ENCODE measurements around the gene FOXO3. TPM values are rescaled to one million over a fixed set of nuclear protein-coding genes. Genes with fewer than 3 reads are reported as not detected.

Gene FOXO3
- total RNA-seq, 1 experiment from 2014 or later: 43.8 TPM

DNA sequence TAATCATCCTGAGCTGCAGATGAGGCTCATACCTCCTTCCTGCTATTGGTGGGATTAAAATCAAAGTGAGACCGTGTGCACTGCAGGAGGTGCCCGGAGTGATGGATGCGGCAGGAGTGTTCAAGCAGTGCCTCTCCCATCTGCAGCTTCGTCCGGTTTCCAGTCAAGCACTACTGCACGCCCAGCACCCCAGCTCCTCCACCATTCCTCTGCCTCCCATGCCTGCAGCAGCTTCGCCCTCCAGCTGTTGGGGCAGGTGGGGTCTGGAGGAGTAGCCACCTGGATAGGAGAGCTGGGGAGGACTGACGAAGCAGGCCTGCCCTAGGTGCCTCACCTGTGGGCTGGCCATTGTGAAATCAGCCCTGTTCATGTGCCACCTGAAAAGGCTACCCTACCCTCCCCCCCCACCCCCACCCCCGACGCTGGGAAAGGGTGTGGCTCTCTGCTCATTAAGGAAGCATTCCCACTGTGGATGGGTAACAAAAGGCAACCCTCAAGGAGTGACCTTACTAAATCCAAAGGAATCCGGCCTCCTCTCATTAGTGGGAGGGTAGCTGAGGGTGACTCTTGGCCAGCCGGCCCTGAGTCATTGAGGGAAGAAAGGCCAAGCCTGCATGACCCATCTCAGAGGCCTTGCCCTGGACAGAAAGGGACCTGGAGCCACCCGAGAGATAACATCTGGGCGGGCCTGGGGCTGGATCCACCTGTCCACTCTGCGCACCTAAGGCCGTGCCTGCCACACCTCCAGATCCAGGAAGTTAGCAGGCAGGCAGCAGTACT, 171.6 kb downstream of the FOXO3 start:
- CTCF ChIA-PET: no interaction called here
- Histone ChIP-seq H3K9me3 (ENCODE audit: control insufficient read depth, insufficient read depth, low read depth, low read length) (no peaks in the 10 kb centered on the region), H3K36me3 (ENCODE audit: control insufficient read depth, insufficient read depth, low read length) (no peaks in the 10 kb centered on the region), H3K27ac (ENCODE audit: low read length) (no peak overlapping the region), H3K27me3 (ENCODE audit: control insufficient read depth, insufficient read depth, low read length) (no peaks in the 10 kb centered on the region; the same call in 1 of the 2 replicates), H3K4me1 (ENCODE audit: control insufficient read depth, insufficient read depth, low read length) (peaks cover 8% of the 10 kb centered on the region; the same call in 1 of the 2 replicates), H3K4me3 (ENCODE audit: low read depth in 2 of 2, low read length in 2 of 2) (no peak overlapping the region)
- intact Hi-C loops (cut with micrococcal nuclease; ENCODE audit: unreplicated experiment) (no loop called here), in situ Hi-C loops (cut with HindIII; ENCODE audit: low pct_unique_long_range_greater_than_20kb, low sequenced_read_pairs) (no loop called here)
- ATAC-seq: peak; percentile 53
- peak; percentile 72 for DNase-seq (ENCODE audit: low read depth, low spot score)
- TF ChIP-seq CTCF (IDR thresholded peaks at IDR 0.05): no peak
- no peak for TF ChIP-seq TCF7L2 (IDR thresholded peaks at IDR 0.05; ENCODE audit: low read depth, low read length)
- no peak for TF ChIP-seq SIN3A (IDR thresholded peaks at IDR 0.05; ENCODE audit: borderline replicate concordance, insufficient read depth, low read depth, low read length)
- TF ChIP-seq POLR2AphosphoS5 (IDR thresholded peaks at IDR 0.05; ENCODE audit: low read depth, low read length): no peak
- no peak for TF ChIP-seq REST (IDR thresholded peaks at IDR 0.05; ENCODE audit: insufficient read depth in 1 of 2, low read depth in 2 of 2, low read length in 1 of 2)
- POLR2A ChIA-PET: no interaction called here
- no TSS peak for BruUV-seq (replicated peaks)

GRCh38 chr6:108733051-108733450, 172.3 kb downstream of the FOXO3 start:
- ChIA-PET CTCF (no interaction called here), POLR2A (no interaction called here)
- H3K4me3 ChIP-seq (ENCODE audit: low read depth in 2 of 2, low read length in 2 of 2): no peak overlapping the region
- intact Hi-C loops (cut with micrococcal nuclease; ENCODE audit: unreplicated experiment) (no loop called here), in situ Hi-C loops (cut with HindIII; ENCODE audit: low pct_unique_long_range_greater_than_20kb, low sequenced_read_pairs) (no loop called here)
- DNase-seq (ENCODE audit: low read depth, low spot score): no peak
- no peaks in the 10 kb centered on the region; the same call in 1 of the 2 replicates for H3K27me3 ChIP-seq (ENCODE audit: control insufficient read depth, insufficient read depth, low read length)
- BruUV-seq (replicated peaks): no TSS peak
- no peak overlapping the region for H3K27ac ChIP-seq (ENCODE audit: low read length)
- TF ChIP-seq TCF7L2 (IDR thresholded peaks at IDR 0.05; ENCODE audit: low read depth, low read length): no peak
- TF ChIP-seq REST (IDR thresholded peaks at IDR 0.05; ENCODE audit: insufficient read depth in 1 of 2, low read depth in 2 of 2, low read length in 1 of 2): no peak
- TF ChIP-seq SIN3A (IDR thresholded peaks at IDR 0.05; ENCODE audit: borderline replicate concordance, insufficient read depth, low read depth, low read length): no peak
- TF ChIP-seq CTCF (IDR thresholded peaks at IDR 0.05): no peak
- no peak for TF ChIP-seq POLR2AphosphoS5 (IDR thresholded peaks at IDR 0.05; ENCODE audit: low read depth, low read length)
- no peaks in the 10 kb centered on the region for H3K36me3 ChIP-seq (ENCODE audit: control insufficient read depth, insufficient read depth, low read length)
- peaks cover 8% of the 10 kb centered on the region; the same call in 1 of the 2 replicates for H3K4me1 ChIP-seq (ENCODE audit: control insufficient read depth, insufficient read depth, low read length)
- H3K9me3 ChIP-seq (ENCODE audit: control insufficient read depth, insufficient read depth, low read depth, low read length): no peaks in the 10 kb centered on the region
- ATAC-seq: no peak
